ENCODE data around the gene SIRT7.

DNA sequence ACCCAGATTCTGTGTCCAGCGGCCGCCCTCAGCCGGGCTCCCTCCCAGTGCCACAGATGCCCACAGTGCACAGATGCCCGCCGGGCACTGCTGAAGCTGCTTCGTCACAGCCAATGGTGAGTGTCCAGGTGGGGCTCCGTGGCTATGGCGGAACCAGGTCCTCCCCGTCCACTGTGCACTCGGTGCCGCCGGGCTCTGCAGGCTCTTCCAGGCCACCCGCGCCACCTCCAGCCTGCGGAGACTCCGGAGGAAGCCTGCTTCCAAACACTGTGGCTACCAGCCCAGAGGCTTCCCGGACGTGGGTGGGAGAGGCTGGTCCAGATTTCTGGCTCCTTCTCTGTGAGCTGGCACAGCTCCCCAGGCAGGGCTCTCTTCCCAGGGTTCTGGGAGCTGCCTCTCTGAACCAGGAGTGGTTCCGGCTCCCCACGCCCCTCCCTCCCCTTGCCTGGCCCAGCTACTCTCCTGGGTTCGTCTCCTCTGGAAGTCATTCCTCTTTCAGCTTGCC, 22.0 kb upstream of the SIRT7 start:
- TF ChIP-seq CTCF (conservative IDR thresholded peaks at IDR 0.05; ENCODE audit: low read depth, low read length) (no peak), EZH2 (IDR thresholded peaks at IDR 0.05; ENCODE audit: low read length, unreplicated experiment) (no peak), EZH2phosphoT487 (IDR thresholded peaks at IDR 0.05; ENCODE audit: borderline replicate concordance, low read length) (no peak)

Measured in PC-3 (cell line).